ENCODE data around the gene DCHS1. TPM values are rescaled to one million over a fixed set of nuclear protein-coding genes. Genes with fewer than 3 reads are reported as not detected.

The DCHS1 gene
- total RNA-seq, 2 experiments from 2014 or later = 0.35 to 0.40 TPM

Other genes with a start within 250 kb of the DCHS1 start
- gene APBB1, start 236.7 kb downstream of the DCHS1 start, total RNA-seq = 10 to 100 TPM; 58.2 to 61.3 TPM
- under 1 TPM in 1 of 2 experiments, not detected in 1; 0.35 TPM for gene HPX, start 214.8 kb downstream of the DCHS1 start, total RNA-seq
- 1 to 10 TPM; 6.8 to 8.4 TPM for gene TRIM3, start 181.9 kb downstream of the DCHS1 start, total RNA-seq
- 10 to 100 TPM; 39.0 to 40.6 TPM for gene ARFIP2, start 174.5 kb downstream of the DCHS1 start, total RNA-seq
- gene TIMM10B, start 174.3 kb downstream of the DCHS1 start, total RNA-seq = 10 to 100 TPM; 25.6 to 27.0 TPM
- gene DNHD1, start 158.5 kb downstream of the DCHS1 start, total RNA-seq = 10 to 100 TPM; 15.8 to 18.0 TPM
- gene RRP8, start 52.2 kb downstream of the DCHS1 start, total RNA-seq = 10 to 100 TPM; 23.0 to 27.1 TPM
- gene ILK, start 52.0 kb downstream of the DCHS1 start, total RNA-seq = 100 to 1,000 TPM; 155 to 163 TPM
- gene TAF10, start 43.6 kb downstream of the DCHS1 start, total RNA-seq = 100 to 1,000 TPM; 138 to 156 TPM
- 100 to 1,000 TPM in 1 of 2 experiments, 10 to 100 TPM in 1; 90.1 to 105 TPM for gene TPP1, start 36.4 kb downstream of the DCHS1 start, total RNA-seq
- gene MRPL17, start 27.5 kb upstream of the DCHS1 start, total RNA-seq = 10 to 100 TPM; 50.0 to 56.0 TPM
- not detected for gene OR2AG2, start 116.2 kb upstream of the DCHS1 start, total RNA-seq
- not detected for gene OR2AG1, start 127.2 kb upstream of the DCHS1 start, total RNA-seq
- gene OR6A2, start 143.9 kb upstream of the DCHS1 start, total RNA-seq = not detected
- gene OR10A5, start 189.9 kb upstream of the DCHS1 start, total RNA-seq = not detected
- not detected for gene OR10A2, start 207.2 kb upstream of the DCHS1 start, total RNA-seq
- not detected for gene OR10A4, start 220.8 kb upstream of the DCHS1 start, total RNA-seq
- not detected for gene OR2D2, start 236.7 kb upstream of the DCHS1 start, total RNA-seq

Measured in activated CD4-positive, alpha-beta T cell treated with anti-CD3 and anti-CD28 coated beads, Interleukin-2, amount 10 ng/mL, durations not matched to agents 7 days and 5 days (primary cell).